HepG2 (cell line): Measurements from ENCODE around the gene SLC44A4. TPM values are rescaled to one million over a fixed set of nuclear protein-coding genes. Genes with fewer than 3 reads are reported as not detected.

ENCODE experiments used
- ETV5 ChIP-seq: IDR thresholded peaks from 2 replicates; pipeline ENCODE4 v1.6.1; 2018; ENCODE audit warnings: missing biosample characterization, missing genetic modification reagents, inconsistent platforms, borderline replicate concordance
- HOXA7 ChIP-seq: sonication (generic); formaldehyde crosslinking; IDR thresholded peaks from 2 replicates; pipeline ENCODE4 v1.8.1; 2022; ENCODE audit warnings: mild to moderate bottlenecking, missing genetic modification reagents, moderate library complexity
- KMT2B ChIP-seq: IDR thresholded peaks from 2 replicates; pipeline ENCODE4 v1.6.1; 2016; ENCODE audit warnings: missing genetic modification reagents, missing compliant biosample characterization
- MAFG ChIP-seq: sonication (generic); formaldehyde crosslinking; IDR thresholded peaks from 2 replicates; pipeline ENCODE4 v1.5.1; 2020; ENCODE audit warnings: mild to moderate bottlenecking, missing genetic modification reagents
- NONO ChIP-seq, 2 experiments: fragments of 450-650 bp in 1 of 2; sonication (generic) in 1 of 2; formaldehyde crosslinking in 1 of 2; IDR thresholded peaks in 1 of 2; conservative IDR thresholded peaks in 1 of 2; 2 replicates each; pipeline versions ENCODE4 v1.6.1 to v1.8.0; 2017 to 2022; ENCODE audit warnings: mild to moderate bottlenecking in 1 of 2, missing genetic modification reagents in 1 of 2, moderate library complexity in 1 of 2
- ZFY ChIP-seq: sonication (generic); formaldehyde crosslinking; IDR thresholded peaks from 2 replicates; pipeline ENCODE4 v1.4.0; 2020; ENCODE audit warnings: missing genetic modification reagents
- ZNF557 ChIP-seq: sonication (generic); formaldehyde crosslinking; IDR thresholded peaks from 2 replicates; pipeline ENCODE4 v1.4.0; 2020; ENCODE audit warnings: missing genetic modification reagents
- ZNF761 ChIP-seq: sonication (generic); formaldehyde crosslinking; conservative IDR thresholded peaks from 2 replicates; pipeline ENCODE4 v1.4.0; 2020; ENCODE audit warnings: mild to moderate bottlenecking, missing genetic modification reagents
- polyA plus RNA-seq, 8 experiments: library from polyadenylated mRNA; depleted of rRNA in 3 of 8; stranded (reverse) in 7 of 8; unstranded in 1 of 8; fragments of >200 nt; fragmentation: Illumina TruSeq in 4 of 8; extraction: Trizol in 4 of 8; gene quantifications; 2 replicates each; pipeline versions ENCODE4 v1.2.1 to v1.2.3, GENCODE V29; 2011 to 2016; ENCODE audit warnings: low read depth in 4 of 8, missing spikeins in 1 of 8, mixed read lengths in 1 of 8; ENCODE audit not compliant: insufficient read depth in 1 of 8
- total RNA-seq, 5 experiments: library from RNA; depleted of rRNA; stranded (reverse); fragments of >200 nt; fragmentation: Illumina TruSeq; extraction: Trizol; gene quantifications; 2 replicates each; pipeline ENCODE4 v1.2.3, GENCODE V29; 2016; ENCODE audit warnings: low read depth in 1 of 5
- TF ChIP-seq, protein P1 (sequence below), 2 experiments: IDR thresholded peaks; 2 replicates each; pipeline ENCODE4 v1.6.1; 2011 to 2012; ENCODE audit warnings: low read length in 2 of 2, borderline replicate concordance in 1 of 2, low read depth in 1 of 2, mild to moderate bottlenecking in 1 of 2, moderate library complexity in 1 of 2
- TF ChIP-seq, protein P2 (sequence below): sonication (generic); formaldehyde crosslinking; IDR thresholded peaks from 2 replicates; pipeline ENCODE4 v1.5.1; 2020; ENCODE audit warnings: mild to moderate bottlenecking, missing genetic modification reagents, borderline replicate concordance
- TF ChIP-seq, protein P3 (sequence below): sonication (generic); formaldehyde crosslinking; IDR thresholded peaks from 2 replicates; pipeline ENCODE4 v1.5.0; 2020; ENCODE audit warnings: missing genetic modification reagents
- TF ChIP-seq, protein P4 (sequence below): IDR thresholded peaks from 2 replicates; pipeline ENCODE4 v1.4.0; 2020; ENCODE audit warnings: mild to moderate bottlenecking, missing genetic modification reagents

Gene SLC44A4
- total and polyA plus RNA-seq, 2 of the 13 experiments (the other 11 are each of a cell fraction or from before 2014, with no cell fraction given), result 3.5 to 5.9 TPM

DNA sequence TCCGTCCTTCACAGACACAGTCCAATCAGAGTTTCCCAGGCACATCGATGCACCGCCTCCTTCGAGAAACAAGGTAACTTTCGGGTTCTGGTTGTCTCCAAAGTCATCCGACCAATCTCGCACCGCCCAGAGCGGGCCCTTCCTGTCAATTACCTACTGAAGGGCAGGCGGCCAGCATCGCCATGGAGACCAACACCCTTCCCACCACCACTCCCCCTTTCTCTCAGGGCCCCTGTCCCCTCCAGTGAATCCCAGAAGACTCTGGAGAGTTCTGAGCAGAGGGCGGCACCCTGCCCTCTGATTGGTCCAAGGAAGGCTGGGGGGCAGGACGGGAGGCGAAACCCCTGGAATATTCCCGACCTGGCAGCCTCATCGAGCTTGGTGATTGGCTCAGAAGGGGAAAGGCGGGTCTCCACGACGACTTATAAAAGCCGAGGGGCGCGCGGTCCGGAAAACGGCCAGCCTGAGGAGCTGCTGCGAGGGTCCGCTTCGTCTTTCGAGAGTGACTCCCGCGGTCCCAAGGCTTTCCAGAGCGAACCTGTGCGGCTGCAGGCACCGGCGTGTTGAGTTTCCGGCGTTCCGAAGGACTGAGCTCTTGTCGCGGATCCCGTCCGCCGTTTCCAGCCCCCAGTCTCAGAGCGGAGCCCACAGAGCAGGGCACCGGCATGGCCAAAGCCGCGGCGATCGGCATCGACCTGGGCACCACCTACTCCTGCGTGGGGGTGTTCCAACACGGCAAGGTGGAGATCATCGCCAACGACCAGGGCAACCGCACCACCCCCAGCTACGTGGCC is 51.3 kb downstream of the SLC44A4 start, which contains the start of gene HSPA1B (continued):
- TF ChIP-seq, protein P1, sequence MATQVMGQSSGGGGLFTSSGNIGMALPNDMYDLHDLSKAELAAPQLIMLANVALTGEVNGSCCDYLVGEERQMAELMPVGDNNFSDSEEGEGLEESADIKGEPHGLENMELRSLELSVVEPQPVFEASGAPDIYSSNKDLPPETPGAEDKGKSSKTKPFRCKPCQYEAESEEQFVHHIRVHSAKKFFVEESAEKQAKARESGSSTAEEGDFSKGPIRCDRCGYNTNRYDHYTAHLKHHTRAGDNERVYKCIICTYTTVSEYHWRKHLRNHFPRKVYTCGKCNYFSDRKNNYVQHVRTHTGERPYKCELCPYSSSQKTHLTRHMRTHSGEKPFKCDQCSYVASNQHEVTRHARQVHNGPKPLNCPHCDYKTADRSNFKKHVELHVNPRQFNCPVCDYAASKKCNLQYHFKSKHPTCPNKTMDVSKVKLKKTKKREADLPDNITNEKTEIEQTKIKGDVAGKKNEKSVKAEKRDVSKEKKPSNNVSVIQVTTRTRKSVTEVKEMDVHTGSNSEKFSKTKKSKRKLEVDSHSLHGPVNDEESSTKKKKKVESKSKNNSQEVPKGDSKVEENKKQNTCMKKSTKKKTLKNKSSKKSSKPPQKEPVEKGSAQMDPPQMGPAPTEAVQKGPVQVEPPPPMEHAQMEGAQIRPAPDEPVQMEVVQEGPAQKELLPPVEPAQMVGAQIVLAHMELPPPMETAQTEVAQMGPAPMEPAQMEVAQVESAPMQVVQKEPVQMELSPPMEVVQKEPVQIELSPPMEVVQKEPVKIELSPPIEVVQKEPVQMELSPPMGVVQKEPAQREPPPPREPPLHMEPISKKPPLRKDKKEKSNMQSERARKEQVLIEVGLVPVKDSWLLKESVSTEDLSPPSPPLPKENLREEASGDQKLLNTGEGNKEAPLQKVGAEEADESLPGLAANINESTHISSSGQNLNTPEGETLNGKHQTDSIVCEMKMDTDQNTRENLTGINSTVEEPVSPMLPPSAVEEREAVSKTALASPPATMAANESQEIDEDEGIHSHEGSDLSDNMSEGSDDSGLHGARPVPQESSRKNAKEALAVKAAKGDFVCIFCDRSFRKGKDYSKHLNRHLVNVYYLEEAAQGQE (IDR thresholded peaks at IDR 0.05; ENCODE audit: borderline replicate concordance in 1 of 2, low read depth in 1 of 2, low read length in 2 of 2), result peak in 1 of 2 experiments; percentile 79; a peak in 2 of 4 replicates
- peak; percentile 35 for TF ChIP-seq ZFY (CRISPR knock-in tag)
- TF ChIP-seq, protein P2, sequence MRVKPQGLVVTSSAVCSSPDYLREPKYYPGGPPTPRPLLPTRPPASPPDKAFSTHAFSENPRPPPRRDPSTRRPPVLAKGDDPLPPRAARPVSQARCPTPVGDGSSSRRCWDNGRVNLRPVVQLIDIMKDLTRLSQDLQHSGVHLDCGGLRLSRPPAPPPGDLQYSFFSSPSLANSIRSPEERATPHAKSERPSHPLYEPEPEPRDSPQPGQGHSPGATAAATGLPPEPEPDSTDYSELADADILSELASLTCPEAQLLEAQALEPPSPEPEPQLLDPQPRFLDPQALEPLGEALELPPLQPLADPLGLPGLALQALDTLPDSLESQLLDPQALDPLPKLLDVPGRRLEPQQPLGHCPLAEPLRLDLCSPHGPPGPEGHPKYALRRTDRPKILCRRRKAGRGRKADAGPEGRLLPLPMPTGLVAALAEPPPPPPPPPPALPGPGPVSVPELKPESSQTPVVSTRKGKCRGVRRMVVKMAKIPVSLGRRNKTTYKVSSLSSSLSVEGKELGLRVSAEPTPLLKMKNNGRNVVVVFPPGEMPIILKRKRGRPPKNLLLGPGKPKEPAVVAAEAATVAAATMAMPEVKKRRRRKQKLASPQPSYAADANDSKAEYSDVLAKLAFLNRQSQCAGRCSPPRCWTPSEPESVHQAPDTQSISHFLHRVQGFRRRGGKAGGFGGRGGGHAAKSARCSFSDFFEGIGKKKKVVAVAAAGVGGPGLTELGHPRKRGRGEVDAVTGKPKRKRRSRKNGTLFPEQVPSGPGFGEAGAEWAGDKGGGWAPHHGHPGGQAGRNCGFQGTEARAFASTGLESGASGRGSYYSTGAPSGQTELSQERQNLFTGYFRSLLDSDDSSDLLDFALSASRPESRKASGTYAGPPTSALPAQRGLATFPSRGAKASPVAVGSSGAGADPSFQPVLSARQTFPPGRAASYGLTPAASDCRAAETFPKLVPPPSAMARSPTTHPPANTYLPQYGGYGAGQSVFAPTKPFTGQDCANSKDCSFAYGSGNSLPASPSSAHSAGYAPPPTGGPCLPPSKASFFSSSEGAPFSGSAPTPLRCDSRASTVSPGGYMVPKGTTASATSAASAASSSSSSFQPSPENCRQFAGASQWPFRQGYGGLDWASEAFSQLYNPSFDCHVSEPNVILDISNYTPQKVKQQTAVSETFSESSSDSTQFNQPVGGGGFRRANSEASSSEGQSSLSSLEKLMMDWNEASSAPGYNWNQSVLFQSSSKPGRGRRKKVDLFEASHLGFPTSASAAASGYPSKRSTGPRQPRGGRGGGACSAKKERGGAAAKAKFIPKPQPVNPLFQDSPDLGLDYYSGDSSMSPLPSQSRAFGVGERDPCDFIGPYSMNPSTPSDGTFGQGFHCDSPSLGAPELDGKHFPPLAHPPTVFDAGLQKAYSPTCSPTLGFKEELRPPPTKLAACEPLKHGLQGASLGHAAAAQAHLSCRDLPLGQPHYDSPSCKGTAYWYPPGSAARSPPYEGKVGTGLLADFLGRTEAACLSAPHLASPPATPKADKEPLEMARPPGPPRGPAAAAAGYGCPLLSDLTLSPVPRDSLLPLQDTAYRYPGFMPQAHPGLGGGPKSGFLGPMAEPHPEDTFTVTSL, result no peak
- TF ChIP-seq, protein P3, sequence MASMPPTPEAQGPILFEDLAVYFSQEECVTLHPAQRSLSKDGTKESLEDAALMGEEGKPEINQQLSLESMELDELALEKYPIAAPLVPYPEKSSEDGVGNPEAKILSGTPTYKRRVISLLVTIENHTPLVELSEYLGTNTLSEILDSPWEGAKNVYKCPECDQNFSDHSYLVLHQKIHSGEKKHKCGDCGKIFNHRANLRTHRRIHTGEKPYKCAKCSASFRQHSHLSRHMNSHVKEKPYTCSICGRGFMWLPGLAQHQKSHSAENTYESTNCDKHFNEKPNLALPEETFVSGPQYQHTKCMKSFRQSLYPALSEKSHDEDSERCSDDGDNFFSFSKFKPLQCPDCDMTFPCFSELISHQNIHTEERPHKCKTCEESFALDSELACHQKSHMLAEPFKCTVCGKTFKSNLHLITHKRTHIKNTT (CRISPR knock-in tag), result no peak
- no peak for TF ChIP-seq HOXA7 (CRISPR knock-in tag)
- TF ChIP-seq, protein P4, sequence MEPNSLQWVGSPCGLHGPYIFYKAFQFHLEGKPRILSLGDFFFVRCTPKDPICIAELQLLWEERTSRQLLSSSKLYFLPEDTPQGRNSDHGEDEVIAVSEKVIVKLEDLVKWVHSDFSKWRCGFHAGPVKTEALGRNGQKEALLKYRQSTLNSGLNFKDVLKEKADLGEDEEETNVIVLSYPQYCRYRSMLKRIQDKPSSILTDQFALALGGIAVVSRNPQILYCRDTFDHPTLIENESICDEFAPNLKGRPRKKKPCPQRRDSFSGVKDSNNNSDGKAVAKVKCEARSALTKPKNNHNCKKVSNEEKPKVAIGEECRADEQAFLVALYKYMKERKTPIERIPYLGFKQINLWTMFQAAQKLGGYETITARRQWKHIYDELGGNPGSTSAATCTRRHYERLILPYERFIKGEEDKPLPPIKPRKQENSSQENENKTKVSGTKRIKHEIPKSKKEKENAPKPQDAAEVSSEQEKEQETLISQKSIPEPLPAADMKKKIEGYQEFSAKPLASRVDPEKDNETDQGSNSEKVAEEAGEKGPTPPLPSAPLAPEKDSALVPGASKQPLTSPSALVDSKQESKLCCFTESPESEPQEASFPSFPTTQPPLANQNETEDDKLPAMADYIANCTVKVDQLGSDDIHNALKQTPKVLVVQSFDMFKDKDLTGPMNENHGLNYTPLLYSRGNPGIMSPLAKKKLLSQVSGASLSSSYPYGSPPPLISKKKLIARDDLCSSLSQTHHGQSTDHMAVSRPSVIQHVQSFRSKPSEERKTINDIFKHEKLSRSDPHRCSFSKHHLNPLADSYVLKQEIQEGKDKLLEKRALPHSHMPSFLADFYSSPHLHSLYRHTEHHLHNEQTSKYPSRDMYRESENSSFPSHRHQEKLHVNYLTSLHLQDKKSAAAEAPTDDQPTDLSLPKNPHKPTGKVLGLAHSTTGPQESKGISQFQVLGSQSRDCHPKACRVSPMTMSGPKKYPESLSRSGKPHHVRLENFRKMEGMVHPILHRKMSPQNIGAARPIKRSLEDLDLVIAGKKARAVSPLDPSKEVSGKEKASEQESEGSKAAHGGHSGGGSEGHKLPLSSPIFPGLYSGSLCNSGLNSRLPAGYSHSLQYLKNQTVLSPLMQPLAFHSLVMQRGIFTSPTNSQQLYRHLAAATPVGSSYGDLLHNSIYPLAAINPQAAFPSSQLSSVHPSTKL (CRISPR knock-in tag), result peak; percentile 48; the same call in 1 of the 2 replicates
- no peak; the same call in 1 of the 2 replicates for TF ChIP-seq ZNF557 (CRISPR knock-in tag)
- no peak for TF ChIP-seq ZNF761 (CRISPR knock-in tag)
- TF ChIP-seq MAFG (CRISPR knock-in tag), result no peak
- no peak for TF ChIP-seq NONO (IDR thresholded peaks at IDR 0.05)
- no peak for TF ChIP-seq NONO (CRISPR knock-in tag; conservative IDR thresholded peaks at IDR 0.05)
- TF ChIP-seq ETV5 (CRISPR knock-in tag), result peak; percentile 72
- peak; percentile 42; the same call in 1 of the 2 replicates for TF ChIP-seq KMT2B
